Activated naive CD4-positive, alpha-beta T cell treated with anti-CD3 and anti-CD28 coated beads, Interleukin-2, amount 50 U/mL, for 24 hours (primary cell): Measurements from ENCODE around the gene ZNF652.

Source experiments
- H3K27ac Mint-ChIP-seq: one replicate; pipeline ENCODE4 v1.8.0; 2021; ENCODE audit warnings: mild to moderate bottlenecking, mixed read lengths
- H3K27me3 Mint-ChIP-seq: one replicate; pipeline ENCODE4 v1.8.0; 2021; ENCODE audit warnings: mixed read lengths
- H3K36me3 Mint-ChIP-seq: one replicate; pipeline ENCODE4 v1.8.0; 2021; ENCODE audit warnings: mixed read lengths
- H3K4me1 Mint-ChIP-seq: one replicate; pipeline ENCODE4 v1.8.0; 2021; ENCODE audit warnings: mixed read lengths
- H3K4me3 Mint-ChIP-seq: one replicate; pipeline ENCODE4 v1.8.0; 2021; ENCODE audit warnings: mild to moderate bottlenecking, mixed read lengths
- H3K9me3 Mint-ChIP-seq: one replicate; pipeline ENCODE4 v1.8.0; 2021; ENCODE audit warnings: mixed read lengths

ZNF652 gene

DNA sequence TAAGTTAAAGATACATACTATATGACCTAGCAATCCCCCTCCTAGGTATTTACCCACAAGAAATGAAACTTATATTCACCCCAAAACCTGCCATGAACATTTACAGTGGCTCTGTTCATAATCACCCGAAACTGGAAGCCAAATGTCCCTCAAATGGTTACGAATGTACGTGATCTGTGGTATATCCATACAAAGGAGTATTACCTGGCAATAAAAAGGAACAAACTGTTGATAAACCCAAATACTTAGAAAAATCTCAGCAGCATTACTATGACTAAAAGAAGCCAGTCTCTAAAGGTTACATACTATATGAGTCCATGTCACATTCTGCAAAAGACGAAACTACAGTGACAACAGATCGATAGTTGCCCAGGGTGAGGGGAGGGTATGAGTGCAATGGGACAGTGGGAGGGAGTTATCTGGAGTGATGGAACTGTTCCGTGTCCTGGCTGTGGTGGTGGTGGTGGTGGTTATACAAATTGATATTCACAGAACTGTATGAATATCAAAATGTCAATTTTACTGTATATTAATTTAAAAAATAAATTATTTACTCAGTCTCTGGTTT, 9.4 kb downstream of the ZNF652 start:
- Mint-ChIP-seq H3K4me3 (no peak overlapping the region), H3K4me1 (peaks cover 57% of the 10 kb centered on the region), H3K27me3 (no peaks in the 10 kb centered on the region), H3K9me3 (no peaks in the 10 kb centered on the region), H3K27ac (peak overlapping the region; percentile 0), H3K36me3 (peaks cover 4% of the 10 kb centered on the region)

- H3K4me1 Mint-ChIP-seq = peaks cover 60% of the 10 kb centered on the region
- peaks cover 4% of the 10 kb centered on the region for H3K36me3 Mint-ChIP-seq
- H3K4me3 Mint-ChIP-seq = no peak overlapping the region
- no peak overlapping the region for H3K27ac Mint-ChIP-seq
- no peaks in the 10 kb centered on the region for H3K27me3 Mint-ChIP-seq
- H3K9me3 Mint-ChIP-seq = no peaks in the 10 kb centered on the region
Measured at GRCh38 chr17:49351572-49352140, 10.4 kb downstream of the ZNF652 start.

- H3K9me3 Mint-ChIP-seq = no peaks in the 10 kb centered on the region
- H3K27ac Mint-ChIP-seq = no peak overlapping the region
- H3K27me3 Mint-ChIP-seq = no peaks in the 10 kb centered on the region
- H3K36me3 Mint-ChIP-seq = peaks cover 4% of the 10 kb centered on the region
- no peak overlapping the region for H3K4me3 Mint-ChIP-seq
- H3K4me1 Mint-ChIP-seq = peaks cover 51% of the 10 kb centered on the region
Measured at GRCh38 chr17:49349541-49349940, 12.5 kb downstream of the ZNF652 start.

GRCh38 chr17:49344914-49345313, 17.1 kb downstream of the ZNF652 start:
- H3K4me3 Mint-ChIP-seq = no peak overlapping the region
- peak overlapping the region; percentile 59 for H3K27ac Mint-ChIP-seq
- H3K27me3 Mint-ChIP-seq = no peaks in the 10 kb centered on the region
- H3K4me1 Mint-ChIP-seq = peaks cover 68% of the 10 kb centered on the region
- no peaks in the 10 kb centered on the region for H3K9me3 Mint-ChIP-seq
- peaks cover 4% of the 10 kb centered on the region for H3K36me3 Mint-ChIP-seq

DNA sequence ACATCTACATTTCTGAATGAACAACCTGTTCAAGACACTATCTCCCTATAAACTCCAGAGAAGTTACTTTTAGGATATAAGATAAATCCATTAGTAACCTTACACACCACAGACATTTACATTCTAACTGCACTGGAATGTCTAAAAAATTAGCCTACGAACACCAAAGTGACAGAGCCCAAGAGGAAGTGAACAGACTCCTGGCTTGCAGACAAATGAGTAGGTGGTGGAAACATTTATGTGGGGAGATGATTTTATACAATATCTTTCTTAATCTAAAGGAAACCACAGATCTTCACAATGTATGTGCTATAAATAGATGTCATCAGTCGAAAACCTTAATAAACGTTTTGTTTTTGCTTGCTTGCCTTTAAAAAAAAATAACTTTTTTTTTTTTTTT, 18.8 kb downstream of the ZNF652 start:
- Mint-ChIP-seq H3K4me3 (peak overlapping the region; percentile 88), H3K36me3 (peaks cover 11% of the 10 kb centered on the region), H3K27me3 (no peaks in the 10 kb centered on the region), H3K27ac (peak overlapping the region; percentile 66), H3K4me1 (peaks cover 69% of the 10 kb centered on the region), H3K9me3 (no peaks in the 10 kb centered on the region)

GRCh38 chr17:49342575-49342936, 19.5 kb downstream of the ZNF652 start:
- H3K4me3 Mint-ChIP-seq = peak overlapping the region; percentile 88
- H3K4me1 Mint-ChIP-seq = peaks cover 69% of the 10 kb centered on the region
- H3K27me3 Mint-ChIP-seq = no peaks in the 10 kb centered on the region
- H3K27ac Mint-ChIP-seq = peak overlapping the region; percentile 76
- H3K36me3 Mint-ChIP-seq = peaks cover 7% of the 10 kb centered on the region
- H3K9me3 Mint-ChIP-seq = no peaks in the 10 kb centered on the region

DNA sequence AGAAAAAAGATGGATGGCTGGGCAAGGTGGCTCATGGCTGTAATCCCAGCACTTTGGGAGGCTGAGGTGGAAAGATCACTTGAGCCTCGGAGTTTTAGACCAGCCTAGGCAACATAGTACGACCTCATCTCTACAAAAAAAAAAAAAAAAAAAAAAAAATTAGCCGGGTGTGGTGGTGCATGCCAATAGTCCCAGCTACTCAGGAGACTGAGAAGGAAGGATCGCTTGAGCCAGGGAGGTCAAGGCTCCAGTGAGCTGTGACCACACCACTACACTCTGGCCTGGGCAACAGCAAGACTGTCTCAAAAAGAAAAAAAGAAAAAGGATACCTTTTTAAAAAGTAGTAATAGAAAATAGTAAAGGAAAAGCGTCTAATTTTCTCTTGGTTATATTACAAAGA, 20.7 kb downstream of the ZNF652 start:
- Mint-ChIP-seq H3K27ac (no peak overlapping the region), H3K4me1 (peaks cover 62% of the 10 kb centered on the region), H3K4me3 (peak overlapping the region; percentile 61), H3K27me3 (no peaks in the 10 kb centered on the region), H3K36me3 (peaks cover 7% of the 10 kb centered on the region), H3K9me3 (no peaks in the 10 kb centered on the region)

DNA sequence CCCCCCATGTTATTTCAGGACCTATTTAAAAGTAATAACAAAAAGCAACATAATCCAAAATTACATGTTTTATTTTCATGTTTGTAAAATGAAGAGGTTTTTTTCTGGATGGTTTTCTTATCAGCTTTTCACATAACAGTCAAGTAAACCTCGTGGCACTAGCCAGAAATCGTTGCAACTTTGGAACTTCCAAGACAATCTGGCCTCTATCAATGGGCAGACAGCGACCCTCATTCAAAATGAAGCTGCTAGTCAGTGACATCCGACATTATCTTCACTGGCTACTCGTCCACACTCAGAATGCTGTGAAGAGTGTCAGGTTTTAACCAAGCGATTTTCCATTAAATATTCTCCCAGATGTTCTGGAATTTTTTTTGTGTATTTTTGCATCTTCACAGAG, 22.7 kb downstream of the ZNF652 start:
- no peaks in the 10 kb centered on the region for H3K9me3 Mint-ChIP-seq
- H3K27ac Mint-ChIP-seq = peak overlapping the region; percentile 35
- peaks cover 7% of the 10 kb centered on the region for H3K36me3 Mint-ChIP-seq
- no peak overlapping the region for H3K4me3 Mint-ChIP-seq
- no peaks in the 10 kb centered on the region for H3K27me3 Mint-ChIP-seq
- H3K4me1 Mint-ChIP-seq = peaks cover 58% of the 10 kb centered on the region

GRCh38 chr17:49338883-49339282, 23.2 kb downstream of the ZNF652 start:
- Mint-ChIP-seq H3K9me3 (no peaks in the 10 kb centered on the region), H3K4me1 (peaks cover 57% of the 10 kb centered on the region), H3K4me3 (peak overlapping the region; percentile 57), H3K27me3 (no peaks in the 10 kb centered on the region), H3K36me3 (peaks cover 7% of the 10 kb centered on the region), H3K27ac (peak overlapping the region; percentile 93)

GRCh38 chr17:49337884-49338283, 24.2 kb downstream of the ZNF652 start:
- Mint-ChIP-seq H3K4me3 (peak overlapping the region; percentile 15), H3K36me3 (peaks cover 7% of the 10 kb centered on the region), H3K9me3 (no peaks in the 10 kb centered on the region), H3K27me3 (no peaks in the 10 kb centered on the region), H3K4me1 (peaks cover 51% of the 10 kb centered on the region), H3K27ac (peak overlapping the region; percentile 14)

DNA sequence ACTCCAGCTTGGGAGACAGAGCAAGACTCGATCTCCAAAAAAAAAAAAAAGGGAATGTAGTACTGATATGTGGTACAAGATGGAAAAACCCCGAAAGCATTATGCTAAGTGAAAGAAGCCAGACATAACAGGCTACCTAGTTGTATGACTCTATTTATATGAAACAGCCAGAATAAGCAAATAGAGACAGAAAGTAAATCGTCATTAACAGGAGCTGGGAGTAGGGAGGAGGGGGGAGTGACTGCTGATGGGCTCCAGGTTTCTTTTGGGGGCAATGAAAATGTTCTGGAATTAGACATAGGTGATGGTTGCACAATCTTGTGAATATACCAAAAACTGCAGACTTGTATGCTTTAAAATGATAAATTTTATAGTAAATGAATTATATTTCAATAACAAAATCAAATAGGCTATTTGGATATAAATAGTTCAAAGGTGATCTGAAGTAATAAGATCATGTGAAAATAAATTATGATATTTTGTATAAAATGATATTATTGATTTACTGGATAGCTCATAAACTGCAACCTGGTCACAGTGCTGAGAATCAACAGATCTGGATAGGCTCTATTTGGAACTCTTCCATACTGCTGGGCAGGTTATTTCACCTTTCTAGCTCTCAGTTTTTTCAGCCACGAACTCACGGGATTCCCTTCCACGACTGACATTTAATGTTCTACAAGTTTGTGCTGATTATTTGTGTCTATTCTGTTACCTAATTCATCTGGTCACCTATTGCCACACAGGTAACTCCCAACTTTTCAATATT, 27.1 kb downstream of the ZNF652 start:
- no peaks in the 10 kb centered on the region for H3K27me3 Mint-ChIP-seq
- H3K9me3 Mint-ChIP-seq = no peaks in the 10 kb centered on the region
- H3K4me1 Mint-ChIP-seq = peaks cover 35% of the 10 kb centered on the region
- H3K36me3 Mint-ChIP-seq = peaks cover 7% of the 10 kb centered on the region
- H3K27ac Mint-ChIP-seq = no peak overlapping the region
- no peak overlapping the region for H3K4me3 Mint-ChIP-seq

DNA sequence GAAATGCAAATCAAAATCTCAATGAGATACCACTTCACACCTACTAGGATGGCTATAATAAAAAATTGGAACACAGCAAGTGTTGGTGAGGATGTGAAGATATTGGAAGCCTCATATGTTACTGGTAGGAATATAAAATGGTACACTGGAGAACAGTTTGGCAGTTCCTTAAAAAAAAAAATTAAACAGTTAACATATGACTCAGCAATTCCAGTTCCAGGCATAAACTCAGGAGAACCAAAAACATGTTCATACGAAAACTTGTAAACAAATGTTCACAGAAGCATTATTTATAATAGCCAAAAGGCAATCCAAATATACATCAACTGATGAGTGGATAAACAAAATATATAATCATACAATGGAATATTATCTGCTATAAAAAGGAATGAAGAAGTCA, 28.2 kb downstream of the ZNF652 start:
- Mint-ChIP-seq H3K9me3 (no peaks in the 10 kb centered on the region), H3K27me3 (no peaks in the 10 kb centered on the region), H3K4me1 (peaks cover 34% of the 10 kb centered on the region), H3K36me3 (peaks cover 4% of the 10 kb centered on the region), H3K4me3 (no peak overlapping the region), H3K27ac (no peak overlapping the region)

- peaks cover 62% of the 10 kb centered on the region for H3K4me1 Mint-ChIP-seq
- no peaks in the 10 kb centered on the region for H3K27me3 Mint-ChIP-seq
- H3K36me3 Mint-ChIP-seq = no peaks in the 10 kb centered on the region
- no peaks in the 10 kb centered on the region for H3K9me3 Mint-ChIP-seq
- no peak overlapping the region for H3K4me3 Mint-ChIP-seq
- peak overlapping the region; percentile 55 for H3K27ac Mint-ChIP-seq
Measured at GRCh38 chr17:49327835-49328784, 33.9 kb downstream of the ZNF652 start.

DNA sequence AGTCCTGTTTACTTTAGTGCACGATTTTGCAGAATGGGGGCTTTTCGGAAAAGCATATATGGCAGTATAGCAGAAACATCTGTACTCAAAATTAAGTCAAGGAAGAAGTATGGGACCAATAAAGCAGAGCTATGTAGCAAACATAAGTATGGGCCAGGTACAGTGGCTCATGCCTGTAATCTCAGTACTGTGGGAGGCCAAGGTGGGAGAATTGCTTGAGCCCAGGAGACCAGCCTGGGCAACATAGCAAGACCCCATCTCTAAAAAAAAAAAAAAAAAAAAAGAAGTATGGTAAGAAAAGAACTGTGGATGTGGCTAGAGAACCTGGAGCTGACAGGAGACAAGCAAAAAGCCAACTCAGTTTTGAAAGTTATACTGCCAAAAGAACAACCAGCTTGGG, 36.1 kb downstream of the ZNF652 start:
- Mint-ChIP-seq H3K4me1 (peaks cover 60% of the 10 kb centered on the region), H3K27me3 (no peaks in the 10 kb centered on the region), H3K36me3 (no peaks in the 10 kb centered on the region), H3K9me3 (no peaks in the 10 kb centered on the region), H3K27ac (peak overlapping the region; percentile 59), H3K4me3 (no peak overlapping the region)

DNA sequence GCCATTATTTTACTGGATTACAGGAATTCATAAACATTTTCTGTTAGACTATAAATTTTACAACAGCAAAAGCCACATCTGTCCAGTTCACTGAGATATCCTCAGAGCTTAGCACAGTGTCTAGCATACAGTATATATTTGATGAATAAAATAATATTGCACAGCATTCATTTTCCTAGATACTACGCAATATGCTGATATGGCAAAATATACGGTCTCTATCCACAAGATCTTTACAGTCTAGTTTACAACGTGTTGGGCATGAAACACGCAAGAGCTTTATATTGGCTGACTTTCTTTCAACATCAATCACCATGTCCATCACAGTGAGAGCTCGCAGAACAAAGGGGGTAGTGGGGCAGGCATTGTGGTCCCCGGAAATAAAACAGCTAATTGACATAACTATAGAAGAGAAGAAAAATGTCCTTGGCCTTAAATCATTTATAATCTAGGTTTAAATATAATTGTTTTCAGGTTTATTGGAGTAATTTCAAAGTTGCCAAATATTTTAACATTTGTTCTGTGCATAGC, 43.5 kb downstream of the ZNF652 start:
- no peak overlapping the region for H3K27ac Mint-ChIP-seq
- no peak overlapping the region for H3K4me3 Mint-ChIP-seq
- peaks cover 40% of the 10 kb centered on the region for H3K4me1 Mint-ChIP-seq
- no peaks in the 10 kb centered on the region for H3K27me3 Mint-ChIP-seq
- no peaks in the 10 kb centered on the region for H3K9me3 Mint-ChIP-seq
- no peaks in the 10 kb centered on the region for H3K36me3 Mint-ChIP-seq
